ENCODE results near the gene ADRA2C.
"Not testable (repeated sequence)": the region's sequence is repeated elsewhere in the genome, so short reads cannot be mapped to it uniquely, and the experiment has no call there.

ADRA2C gene

DNA sequence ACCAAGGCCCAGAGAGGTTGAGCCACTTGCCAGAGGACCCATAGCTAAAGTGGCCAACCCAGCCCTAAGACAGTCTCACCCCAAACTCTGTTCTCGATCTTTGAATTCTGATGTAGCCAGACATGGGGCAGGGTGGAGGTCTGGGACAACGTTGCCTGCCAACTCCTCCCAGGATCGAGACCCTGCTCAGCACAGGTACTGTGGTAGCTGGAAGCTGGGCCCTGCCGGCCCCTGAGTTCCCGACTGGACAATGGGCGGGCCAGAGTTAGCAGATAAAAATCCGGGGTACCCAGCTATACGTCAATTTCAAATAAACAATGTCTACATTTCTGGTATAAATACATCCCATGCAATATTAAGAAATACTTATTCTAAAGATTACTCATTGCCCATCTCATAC, 35.3 kb downstream of the ADRA2C start:
- no peak for DNase-seq

DNA sequence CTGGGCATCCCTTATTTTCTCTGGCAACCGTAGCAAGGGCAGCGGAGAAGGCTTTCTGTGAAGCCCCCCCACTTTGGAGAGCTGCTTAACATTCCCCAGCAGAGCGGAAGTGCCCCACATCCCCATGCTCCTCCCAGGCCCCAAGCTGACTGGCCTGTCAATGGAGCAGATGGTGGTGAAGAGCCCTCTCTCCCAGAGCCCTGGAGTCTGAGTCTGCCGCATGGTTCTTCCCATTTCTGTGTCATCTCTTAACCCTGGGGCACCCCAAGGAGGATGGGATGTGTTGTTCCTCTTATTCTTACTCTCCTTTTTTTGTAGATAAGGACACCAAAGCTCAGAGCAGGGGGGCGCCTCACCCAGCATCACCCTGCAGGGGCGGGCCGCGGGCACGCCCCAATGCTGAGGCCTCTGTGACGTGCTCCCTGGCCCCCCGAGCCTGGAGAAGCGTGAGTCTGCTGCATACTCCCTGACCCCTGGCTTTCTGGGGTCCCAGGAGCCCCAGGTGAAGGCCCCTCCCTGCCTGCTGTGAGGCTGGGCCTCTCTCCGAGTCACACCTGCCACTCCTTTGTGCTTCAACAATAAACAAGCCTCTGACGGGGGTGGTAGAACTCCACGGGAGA, 35.9 kb downstream of the ADRA2C start:
- no peak for DNase-seq

DNA sequence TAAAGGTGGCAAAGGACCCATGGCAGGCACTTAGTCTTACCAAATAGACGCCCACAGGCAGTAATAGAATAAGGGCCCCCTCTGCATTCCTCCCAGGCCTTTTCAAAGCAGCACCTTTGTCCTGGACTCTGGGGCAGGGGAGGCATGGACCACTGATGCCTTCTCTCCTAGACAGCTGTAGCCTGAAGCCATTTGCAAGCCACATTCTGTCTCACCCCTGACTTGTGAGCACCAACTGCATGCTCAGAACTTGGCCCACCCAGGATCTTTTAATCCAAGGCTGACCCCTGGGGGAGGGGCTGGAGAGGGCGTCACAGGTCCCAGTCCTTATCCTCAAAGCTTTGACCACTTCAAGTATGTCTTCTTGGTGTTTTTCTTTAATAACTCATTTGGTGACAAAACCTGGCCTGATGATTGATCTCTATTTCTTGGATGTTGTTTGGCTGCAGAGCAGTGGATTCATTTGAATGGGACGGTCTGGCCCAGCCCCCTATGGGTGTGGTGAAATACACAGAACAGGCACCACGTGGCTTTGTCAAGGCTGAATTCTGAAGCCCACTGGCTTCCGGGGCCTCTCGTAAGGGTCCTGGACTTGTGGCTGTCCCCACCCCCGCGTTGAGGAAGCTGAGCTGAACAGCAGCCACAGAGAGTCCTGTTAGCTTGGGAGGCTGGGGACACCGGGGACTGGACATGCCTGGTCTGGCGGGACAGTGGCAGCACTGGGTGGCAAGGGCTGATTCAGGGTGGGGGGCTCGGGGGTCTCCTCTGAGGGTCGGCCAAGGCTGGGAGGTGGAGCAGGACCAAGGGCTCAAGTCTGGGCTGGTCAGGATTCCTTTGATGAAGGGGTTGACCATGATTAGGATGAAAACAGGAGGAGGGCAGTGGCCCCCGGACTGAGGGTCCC, 36.6 kb downstream of the ADRA2C start:
- no peak for DNase-seq

DNA sequence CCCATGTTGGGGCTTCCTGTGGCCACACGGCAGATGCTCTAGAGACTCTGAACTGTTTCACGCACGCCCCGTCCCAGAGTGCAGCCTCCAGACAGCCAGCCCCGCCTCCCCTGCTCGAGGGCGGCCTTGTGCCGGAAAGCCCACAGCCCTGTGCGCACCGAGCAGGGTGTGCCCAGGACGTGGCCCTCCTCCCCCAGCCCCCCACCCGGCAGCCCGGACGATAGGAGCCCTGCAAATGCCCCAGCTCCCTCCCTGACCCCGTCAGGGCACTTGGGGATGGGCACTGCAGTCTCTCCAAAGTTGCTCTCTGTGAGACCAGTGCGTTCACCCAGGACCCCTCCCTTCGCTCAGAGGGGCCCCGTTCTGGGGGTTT, 37.3 kb downstream of the ADRA2C start:
- DNase-seq = no peak

DNA sequence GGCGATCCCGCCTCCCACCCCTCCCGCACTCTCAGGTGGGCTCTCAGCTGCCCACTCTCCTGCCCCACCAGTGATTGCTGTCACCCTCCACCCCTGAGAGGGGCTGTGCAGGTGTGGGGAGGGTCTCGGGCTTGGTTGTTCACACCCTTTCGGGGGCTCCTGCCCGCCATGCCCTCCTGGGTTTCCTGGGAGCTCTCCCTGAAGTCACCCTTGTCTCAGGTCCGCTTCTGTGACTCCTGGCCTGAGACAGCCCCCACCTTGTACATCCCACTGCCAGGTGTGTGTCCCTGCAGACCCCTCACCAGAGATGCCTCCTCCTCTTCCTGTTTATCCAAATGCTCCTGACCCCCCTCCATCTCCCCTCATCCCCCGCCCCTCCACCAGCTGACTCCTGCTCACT, 37.8 kb downstream of the ADRA2C start:
- DNase-seq = no peak

DNA sequence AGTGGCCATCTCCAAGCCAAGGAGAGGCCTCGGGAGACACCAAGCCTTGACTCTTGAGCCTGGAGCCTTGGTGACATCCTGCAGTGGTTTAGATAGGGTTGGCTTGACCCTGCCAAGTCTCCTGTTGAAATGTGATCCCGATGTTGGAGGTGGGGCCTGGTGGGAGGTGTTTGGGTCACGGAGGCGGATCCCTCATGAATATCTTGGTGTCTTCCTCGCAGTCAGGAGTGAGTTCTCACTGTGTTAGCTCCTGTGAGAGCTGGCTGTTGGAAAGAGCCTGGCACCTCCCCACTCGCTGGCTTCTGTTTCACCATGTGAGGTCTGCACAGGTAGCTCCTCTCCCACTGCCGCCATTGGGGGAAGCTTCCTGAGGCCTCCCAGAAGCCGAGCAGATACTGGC, 38.8 kb downstream of the ADRA2C start:
- no peak for DNase-seq

DNA sequence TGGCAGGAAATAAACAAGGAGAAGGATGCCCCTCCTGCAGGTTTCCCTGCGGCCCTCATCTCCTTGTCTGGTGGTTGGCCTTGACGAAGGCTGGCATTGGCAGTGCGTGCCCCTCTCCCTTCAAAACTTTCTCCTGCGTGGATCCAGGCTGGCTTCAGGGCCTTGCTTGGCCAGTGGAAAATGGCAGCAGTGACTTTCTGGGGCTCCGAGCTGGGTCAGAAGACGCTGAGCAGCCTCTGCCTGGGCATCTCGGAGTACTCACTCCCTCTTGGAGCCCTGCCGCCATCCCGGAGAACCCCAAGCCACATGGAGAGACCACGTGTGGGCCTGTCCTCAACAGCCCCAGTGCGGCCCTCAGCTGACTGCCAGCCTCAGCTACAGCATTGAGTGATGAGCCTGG, 39.5 kb downstream of the ADRA2C start:
- no peak for DNase-seq

DNA sequence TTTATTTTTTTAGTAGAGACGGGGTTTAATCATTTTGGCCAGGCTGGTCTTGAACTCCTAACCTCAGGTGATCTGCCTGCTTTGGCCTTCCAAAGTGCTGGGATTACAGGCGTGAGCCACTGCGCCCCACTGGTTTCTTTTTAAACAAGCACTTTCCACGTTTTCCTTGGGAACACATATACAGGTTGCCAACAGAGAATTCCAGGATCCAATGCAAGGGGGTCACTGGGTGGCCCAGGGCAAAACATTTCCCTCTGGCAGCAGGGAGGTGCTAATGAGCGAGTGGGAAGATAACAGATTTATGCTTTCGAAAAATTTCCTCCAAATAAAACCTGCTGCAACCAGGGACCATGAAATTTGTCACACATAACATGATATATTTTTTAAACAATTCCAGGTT, 41.1 kb downstream of the ADRA2C start:
- no peak for DNase-seq

DNA sequence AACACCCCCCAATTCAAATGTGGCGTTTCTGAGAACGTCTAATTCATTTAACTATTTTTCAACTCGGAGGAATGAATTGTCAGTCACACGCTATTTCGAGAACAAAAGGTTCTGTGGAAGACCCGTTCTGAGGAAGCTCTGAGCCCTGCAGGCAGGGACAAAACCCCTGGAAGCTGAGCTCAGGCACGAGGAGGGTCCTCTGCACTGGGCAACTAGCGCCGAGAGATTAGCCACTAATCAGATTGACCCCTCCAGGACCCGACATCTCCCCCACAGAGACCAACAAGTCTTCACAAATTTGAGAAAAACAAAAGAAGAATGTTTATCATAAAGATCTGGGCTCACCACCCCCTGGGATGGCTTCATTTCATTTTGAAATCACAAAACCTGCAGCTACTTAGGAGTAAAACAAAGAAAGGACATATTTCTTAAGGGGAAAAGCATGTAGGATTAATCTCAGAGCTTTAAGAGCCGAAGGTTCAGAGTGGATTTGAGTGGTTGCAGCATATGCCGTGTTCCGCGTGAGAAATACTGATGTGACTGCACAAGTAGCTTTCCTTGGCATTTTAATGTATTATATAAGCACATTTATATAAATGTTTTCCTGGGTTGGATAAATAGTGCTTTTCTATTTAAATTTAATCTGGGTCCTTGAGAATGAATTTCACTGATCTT, 41.8 kb downstream of the ADRA2C start:
- DNase-seq = no peak

DNA sequence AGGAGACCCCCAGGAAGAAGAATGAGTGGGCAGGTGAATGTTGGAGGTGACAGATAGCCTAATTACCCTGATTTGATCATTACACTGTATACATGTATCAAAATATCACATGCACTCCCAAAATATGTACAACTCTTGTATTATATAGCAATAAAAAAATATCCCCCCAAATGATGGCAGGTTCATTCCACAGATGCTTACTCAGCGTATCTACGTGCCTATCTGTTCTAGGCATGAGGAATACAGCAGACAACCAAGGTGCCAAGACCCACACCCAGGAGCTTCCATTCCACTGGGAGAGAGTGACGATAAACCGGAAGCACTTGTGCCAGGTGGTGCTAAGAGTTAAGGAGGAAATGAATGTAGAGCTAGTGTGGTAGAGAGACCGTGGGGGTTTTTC, 42.4 kb downstream of the ADRA2C start:
- no peak for DNase-seq

DNA sequence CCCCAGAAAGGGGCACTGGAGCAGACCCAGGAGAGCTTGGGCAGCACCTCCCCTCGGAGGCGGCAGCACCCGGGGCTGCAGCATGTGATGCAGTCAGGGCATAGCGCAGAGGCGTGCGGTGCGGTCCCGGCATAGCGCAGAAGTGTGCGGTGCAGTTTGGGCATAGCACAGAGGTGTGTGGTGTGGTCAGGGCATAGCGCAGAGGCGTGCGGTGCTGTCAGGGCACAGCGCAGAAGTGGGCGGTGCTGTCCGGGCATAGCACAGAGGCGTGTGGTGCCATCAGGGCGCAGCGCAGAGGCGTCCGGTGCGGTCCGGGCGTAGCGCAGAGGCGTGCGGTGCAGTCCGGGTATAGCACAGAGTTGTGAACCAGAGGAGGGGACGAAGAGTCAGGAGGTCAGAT, 42.8 kb downstream of the ADRA2C start:
- no peak for DNase-seq

DNA sequence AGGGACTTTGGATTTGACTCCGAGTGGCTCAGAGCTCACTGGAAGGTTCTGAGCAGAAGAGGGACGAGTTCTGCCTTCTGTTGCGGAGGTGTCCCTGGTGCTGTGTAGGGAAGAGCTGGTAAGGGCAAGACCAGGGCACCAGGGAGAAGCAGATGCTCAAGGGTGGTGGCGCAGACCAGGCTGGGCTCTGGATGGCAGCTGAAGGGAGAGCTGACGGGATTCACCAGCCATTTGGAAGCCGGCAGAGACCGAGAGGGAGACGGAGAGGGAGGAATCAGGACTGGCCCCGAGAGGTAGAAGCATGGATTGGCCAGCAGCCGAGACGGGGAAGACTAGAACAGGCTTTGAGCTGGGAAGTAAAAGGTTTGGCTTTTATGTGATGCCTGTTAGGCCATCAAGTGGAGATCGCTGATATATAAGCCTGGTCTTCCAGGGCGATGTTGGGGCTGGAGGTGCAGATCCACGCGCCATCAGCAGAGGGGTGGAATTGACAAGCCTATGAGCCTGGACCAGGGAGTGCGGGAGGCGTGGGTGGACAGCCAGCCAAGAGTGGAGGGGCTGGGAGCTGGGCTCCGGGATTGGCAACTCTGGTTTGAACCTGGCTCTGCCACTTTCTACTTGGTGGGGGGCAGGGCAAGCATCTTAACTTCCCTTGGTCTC, 43.4 kb downstream of the ADRA2C start:
- DNase-seq = no peak

DNA sequence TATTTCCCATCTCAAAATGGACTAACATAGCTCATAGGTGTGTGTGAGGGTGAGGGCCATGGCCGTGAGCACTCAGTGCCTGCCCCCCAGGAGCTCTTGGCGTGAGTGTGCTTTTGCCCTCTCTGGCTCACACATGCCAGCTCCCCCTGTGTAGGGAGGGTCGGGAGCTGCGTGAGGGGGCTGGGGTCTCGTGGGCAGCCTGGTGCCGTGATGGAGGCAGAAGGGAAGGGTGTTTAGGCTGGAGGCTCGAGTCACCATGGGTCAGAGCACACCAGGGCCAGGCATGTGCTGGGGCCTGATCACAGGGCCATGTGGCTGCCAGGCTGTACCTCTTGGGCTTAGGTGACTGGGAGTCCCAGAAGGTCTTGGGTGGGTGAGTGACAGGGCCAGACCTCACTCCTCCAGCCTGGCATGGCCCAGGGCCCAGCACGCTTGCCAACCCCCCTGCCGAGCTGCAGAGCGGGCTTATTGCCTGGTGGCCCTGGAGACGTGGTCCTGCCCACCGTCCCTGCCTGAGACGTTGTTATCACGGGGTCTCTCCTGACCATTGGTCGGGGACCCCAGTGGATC, 44.0 kb downstream of the ADRA2C start:
- DNase-seq = no peak

DNA sequence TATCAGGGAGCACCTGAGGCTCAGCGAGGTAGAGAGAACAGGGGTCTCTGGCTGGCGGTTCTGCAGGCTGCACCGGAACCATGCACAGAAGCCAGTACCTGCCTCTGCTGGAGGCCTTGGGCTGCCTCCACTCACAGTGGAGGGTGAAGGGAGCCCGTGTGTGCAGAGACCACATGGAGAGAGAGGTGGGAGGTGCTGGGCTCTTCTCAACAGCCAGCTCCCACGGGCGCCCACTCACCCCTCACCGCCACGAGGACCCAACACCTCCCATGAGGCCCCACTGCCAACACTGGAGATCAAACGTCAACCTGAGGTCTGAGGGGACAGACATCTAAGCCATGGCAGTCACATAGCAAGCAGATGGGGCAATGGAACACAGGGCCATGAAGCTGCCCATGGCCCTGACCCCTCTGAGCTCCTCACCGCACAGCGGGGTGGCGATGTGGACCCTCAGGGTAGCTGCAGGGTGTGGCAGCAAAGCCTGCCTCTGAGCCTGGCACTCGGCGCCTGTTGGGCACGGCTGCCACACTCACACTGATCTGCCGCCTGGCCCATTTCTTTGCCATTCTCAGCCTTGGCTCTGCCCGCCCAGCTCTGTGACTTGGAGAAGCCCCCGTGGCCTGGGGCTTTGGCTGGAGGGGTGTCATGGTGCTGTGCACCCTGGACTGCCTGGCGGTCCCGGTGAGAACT, 44.8 kb downstream of the ADRA2C start:
- no peak for DNase-seq

DNA sequence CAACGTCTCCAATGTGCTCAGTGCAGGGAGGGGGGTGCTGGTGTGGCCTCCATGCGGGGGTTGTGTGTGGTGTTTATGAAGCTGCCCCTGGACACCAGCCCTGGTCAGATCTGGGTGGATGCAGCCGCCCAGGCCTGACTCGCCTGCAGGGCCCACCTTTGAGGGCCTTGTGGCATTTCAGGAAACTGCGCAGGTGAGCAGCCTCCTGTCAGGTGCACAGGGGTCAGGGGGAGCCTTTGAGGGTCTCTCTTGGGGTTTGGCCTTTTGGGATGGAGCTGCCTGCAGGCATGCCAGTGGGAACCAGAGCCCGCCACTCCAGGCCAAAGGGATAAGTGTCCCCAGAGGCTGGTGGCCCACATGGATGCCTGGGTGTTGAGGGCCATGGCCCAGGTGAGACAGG, 45.4 kb downstream of the ADRA2C start:
- no peak for DNase-seq

DNA sequence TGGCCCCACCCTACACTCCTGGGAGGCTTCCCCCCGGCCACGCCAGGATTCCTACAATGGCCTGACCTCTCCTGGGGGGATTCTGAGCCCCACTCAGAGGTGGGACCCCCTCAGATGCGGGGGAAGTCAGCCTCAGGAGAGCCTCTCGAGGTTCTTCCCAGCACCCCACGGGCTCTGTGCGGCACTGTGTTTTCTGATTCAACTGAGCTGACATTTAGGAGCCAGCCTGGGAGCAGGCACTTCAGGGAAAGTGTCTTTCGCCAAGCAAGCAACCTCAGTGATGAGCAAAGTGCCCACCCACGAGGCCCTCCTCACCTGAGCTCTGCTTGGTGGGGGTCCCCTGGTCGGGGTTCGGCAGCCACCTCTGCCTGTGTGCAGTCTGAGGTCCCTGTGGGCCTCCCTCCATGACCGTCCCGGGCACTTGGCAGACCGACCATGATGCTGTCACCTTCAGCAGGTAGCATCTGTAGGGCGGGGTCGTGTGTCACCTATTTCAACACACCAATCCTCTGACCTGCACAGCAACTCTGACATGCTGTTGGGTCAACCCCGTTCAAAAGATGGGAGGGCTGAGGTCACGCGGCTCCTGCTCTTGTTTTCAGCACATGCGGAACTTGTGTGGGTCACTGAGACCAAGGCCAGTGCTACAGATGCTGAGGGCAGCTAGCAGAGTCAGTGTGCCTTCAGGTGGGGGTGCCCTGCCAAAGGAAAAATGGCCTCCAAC, 46.2 kb downstream of the ADRA2C start:
- no peak for DNase-seq

DNA sequence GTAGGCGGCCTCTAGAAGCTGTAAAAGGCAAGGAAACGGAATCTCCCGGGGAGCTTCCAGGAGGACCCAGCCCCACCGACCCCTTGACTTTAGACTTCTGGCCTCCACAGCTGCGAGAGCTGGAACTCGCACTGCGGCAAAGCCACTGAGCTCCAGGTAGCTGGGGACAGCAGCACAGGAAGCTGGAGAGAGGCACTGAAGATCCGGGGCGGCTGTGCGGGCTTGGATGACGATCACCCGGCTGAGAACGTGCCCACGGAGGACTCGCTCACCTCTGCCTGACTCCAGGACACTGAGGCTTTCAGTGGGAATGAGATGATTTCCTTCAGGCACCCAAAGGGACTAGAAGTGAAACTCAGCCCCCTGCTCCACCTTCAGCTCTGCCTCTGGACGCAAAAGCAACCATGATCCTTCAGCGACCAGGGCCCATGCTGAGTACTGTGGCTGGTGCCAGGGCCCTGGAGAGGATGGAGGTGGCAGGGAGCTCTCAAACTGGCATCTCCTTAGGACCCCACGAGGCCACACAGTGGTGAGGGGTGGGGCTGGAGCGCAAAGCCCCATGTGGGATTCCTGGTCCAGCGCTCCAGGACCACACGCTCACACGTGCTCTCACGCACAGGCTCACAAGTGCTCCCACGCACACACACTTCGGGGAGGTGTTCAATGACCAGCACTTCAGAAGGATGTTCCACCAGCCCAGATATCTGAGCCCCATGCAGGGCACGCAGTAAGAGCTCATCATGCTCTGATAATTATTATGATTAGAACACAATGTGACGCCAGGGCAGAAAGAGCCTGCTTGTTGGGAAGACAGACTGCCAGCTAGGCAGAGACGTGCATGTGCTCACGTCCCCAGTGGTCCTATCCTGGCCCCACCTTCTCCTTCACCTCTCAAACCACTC, 47.2 kb downstream of the ADRA2C start:
- DNase-seq = no peak

DNA sequence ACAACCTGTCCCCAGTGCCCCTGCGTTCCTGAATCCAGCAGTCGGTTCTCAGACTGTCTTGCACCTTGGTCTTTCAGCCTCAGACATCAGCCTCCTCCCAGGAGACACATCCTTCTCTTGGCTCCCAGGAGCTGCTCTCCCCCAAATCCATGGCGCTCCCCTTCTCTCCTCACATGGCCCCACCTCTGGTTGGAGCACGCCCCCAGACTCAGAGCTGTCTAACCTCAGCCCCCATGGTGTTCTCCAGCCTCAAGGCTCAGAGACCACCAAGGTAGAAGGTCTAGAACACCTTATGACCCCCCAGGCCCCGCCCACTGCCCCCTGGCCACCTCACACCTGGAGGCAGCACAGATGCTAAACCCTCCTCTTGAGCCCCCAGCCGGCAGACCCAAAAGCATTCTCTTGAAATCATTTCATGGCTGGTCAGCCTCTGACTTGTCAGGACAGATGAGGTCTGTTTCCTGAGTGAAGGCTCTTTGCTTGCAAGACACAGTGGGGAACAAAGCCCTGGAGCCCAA, 47.9 kb downstream of the ADRA2C start:
- no peak for DNase-seq

DNA sequence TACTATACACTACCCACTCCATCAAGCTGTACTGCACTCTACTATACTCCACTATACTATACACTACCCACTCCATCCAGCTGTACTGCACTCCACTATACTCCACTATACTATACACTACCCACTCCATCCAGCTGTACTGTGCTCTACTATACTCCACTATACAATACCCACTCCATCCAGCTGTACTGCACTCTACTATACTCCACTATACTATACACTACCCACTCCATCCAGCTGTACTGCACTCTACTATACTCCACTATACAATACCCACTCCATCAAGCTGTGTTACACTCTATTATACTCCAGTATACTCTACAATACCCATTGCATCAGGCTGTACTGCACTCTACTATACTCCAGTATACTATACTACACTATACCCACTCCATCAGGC, 48.7 kb downstream of the ADRA2C start:
- not testable (repeated sequence) for DNase-seq

DNA sequence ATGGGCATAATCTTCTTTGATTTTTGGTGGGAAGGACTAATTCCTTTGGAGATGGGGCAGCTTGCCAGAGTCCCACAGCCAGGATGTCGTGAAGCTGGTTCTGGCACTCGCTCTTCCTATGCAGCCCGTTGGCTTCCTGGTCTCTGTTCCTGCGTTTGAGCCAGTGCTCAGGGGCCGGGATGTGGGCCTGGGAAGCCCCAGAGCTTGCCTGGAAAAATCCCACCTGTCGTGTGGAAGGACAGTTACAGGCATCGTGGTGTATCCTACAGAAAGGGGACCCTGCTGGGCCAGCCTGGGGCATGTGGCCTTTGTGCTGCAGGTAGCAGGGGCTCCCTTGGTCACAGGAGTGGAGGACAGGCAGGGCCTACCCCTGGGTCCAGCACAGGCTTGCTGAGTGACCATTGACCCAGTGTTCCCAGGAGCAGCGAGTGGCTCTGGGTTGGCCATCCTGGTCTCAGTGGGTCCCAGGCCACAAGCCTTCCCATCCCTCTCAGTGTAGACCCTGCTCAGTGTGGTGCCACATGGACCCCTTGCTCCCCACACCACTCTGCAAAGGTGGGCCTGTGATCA, 50.2 kb downstream of the ADRA2C start:
- no peak for DNase-seq
